Non-pigmented ciliary epithelial cell (primary cell): ENCODE data around the gene PACSIN1.
A peak's percentile ranks its signal among the peaks of the same experiment; 100 is the strongest.
"Not testable (repeated sequence)": the region's sequence is repeated elsewhere in the genome, so short reads cannot be mapped to it uniquely, and the experiment has no call there.

ENCODE experiments used
- DNase-seq: peaks from one replicate; pipeline ENCODE4 v3.0.0-alpha.2; 2010; ENCODE audit warnings: low read depth

Gene PACSIN1

GRCh38 chr6:34457742-34458735, 7.8 kb upstream of the PACSIN1 start:
- no peak for DNase-seq

GRCh38 chr6:34459899-34460593, 5.8 kb upstream of the PACSIN1 start:
- peak; percentile 15 for DNase-seq

GRCh38 chr6:34460796-34461507, 4.9 kb upstream of the PACSIN1 start:
- DNase-seq, result no peak

GRCh38 chr6:34462010-34462409, 3.9 kb upstream of the PACSIN1 start:
- no peak for DNase-seq

GRCh38 chr6:34462551-34462971, 3.3 kb upstream of the PACSIN1 start:
- DNase-seq, result no peak

- no peak for DNase-seq
These were observed 2.6 kb upstream of the PACSIN1 start for GRCh38 chr6:34463299-34463698.

GRCh38 chr6:34463849-34464248, 2.0 kb upstream of the PACSIN1 start:
- no peak for DNase-seq

GRCh38 chr6:34466242-34467185, 638 bp downstream of the PACSIN1 start:
- no peak for DNase-seq

GRCh38 chr6:34468378-34468892, 2.6 kb downstream of the PACSIN1 start:
- DNase-seq, result no peak

GRCh38 chr6:34469499-34469898, 3.6 kb downstream of the PACSIN1 start:
- no peak for DNase-seq

- no peak for DNase-seq
These were observed 6.5 kb downstream of the PACSIN1 start for GRCh38 chr6:34472425-34472824.

- no peak for DNase-seq
These were observed 8.1 kb downstream of the PACSIN1 start for GRCh38 chr6:34473967-34474366.

GRCh38 chr6:34474754-34475153, 8.9 kb downstream of the PACSIN1 start:
- no peak for DNase-seq

GRCh38 chr6:34475238-34475682, 9.4 kb downstream of the PACSIN1 start:
- no peak for DNase-seq

- DNase-seq, result no peak
These were observed 10.0 kb downstream of the PACSIN1 start for GRCh38 chr6:34475767-34476328.

GRCh38 chr6:34476447-34476846, 10.6 kb downstream of the PACSIN1 start:
- no peak for DNase-seq

GRCh38 chr6:34476921-34477320, 11.0 kb downstream of the PACSIN1 start:
- no peak for DNase-seq

- DNase-seq, result no peak
These were observed 12.9 kb downstream of the PACSIN1 start for GRCh38 chr6:34478796-34479195.

GRCh38 chr6:34483781-34484180, 17.9 kb downstream of the PACSIN1 start:
- DNase-seq, result not testable (repeated sequence)

GRCh38 chr6:34484391-34484790, 18.5 kb downstream of the PACSIN1 start:
- no peak for DNase-seq

- DNase-seq, result no peak
These were observed 19.0 kb downstream of the PACSIN1 start for GRCh38 chr6:34484899-34485298.
